Measurements from ENCODE around the gene ST6GALNAC6.

- TF ChIP-seq CTCF (IDR thresholded peaks at IDR 0.05), result no peak
- TF ChIP-seq POLR2A (IDR thresholded peaks at IDR 0.05), result no peak
Measured at GRCh38 chr9:127945338-127945737, 45.9 kb upstream of the ST6GALNAC6 start.
